HL-60 (cell line): ENCODE data around the gene MST1R.
"Not testable (repeated sequence)": the region's sequence is repeated elsewhere in the genome, so short reads cannot be mapped to it uniquely, and the experiment has no call there.

Experiments
- POLR2AphosphoS5 ChIP-seq: IDR thresholded peaks from 2 replicates; pipeline ENCODE4 v1.6.1; 2012; ENCODE audit warnings: low read depth
- TF ChIP-seq, protein P1 (sequence below): IDR thresholded peaks from one replicate; pipeline ENCODE4 v1.5.1; 2011; ENCODE audit warnings: low read length, control low read depth, inconsistent platforms; ENCODE audit not compliant: insufficient read depth

DNA sequence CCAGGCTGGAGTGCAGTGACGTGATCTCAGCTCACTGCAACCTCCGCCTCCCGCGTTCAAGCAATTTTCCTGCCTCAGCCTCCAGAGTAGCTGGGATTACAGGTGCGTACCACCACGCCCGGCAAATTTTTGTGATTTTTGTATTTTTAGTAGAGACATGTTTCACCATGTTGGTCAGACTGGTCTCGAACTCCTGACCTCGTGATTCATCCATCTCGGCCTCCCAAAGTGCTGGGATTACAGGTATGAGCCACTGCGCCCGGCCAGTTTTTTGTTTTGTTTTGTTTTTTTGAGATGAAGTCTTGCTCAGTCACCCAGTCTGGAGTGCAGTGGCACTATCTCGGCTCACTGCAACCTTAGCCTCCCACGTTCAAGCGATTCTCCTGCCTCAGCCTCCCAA, 28.6 kb upstream of the MST1R start:
- TF ChIP-seq, protein P1, sequence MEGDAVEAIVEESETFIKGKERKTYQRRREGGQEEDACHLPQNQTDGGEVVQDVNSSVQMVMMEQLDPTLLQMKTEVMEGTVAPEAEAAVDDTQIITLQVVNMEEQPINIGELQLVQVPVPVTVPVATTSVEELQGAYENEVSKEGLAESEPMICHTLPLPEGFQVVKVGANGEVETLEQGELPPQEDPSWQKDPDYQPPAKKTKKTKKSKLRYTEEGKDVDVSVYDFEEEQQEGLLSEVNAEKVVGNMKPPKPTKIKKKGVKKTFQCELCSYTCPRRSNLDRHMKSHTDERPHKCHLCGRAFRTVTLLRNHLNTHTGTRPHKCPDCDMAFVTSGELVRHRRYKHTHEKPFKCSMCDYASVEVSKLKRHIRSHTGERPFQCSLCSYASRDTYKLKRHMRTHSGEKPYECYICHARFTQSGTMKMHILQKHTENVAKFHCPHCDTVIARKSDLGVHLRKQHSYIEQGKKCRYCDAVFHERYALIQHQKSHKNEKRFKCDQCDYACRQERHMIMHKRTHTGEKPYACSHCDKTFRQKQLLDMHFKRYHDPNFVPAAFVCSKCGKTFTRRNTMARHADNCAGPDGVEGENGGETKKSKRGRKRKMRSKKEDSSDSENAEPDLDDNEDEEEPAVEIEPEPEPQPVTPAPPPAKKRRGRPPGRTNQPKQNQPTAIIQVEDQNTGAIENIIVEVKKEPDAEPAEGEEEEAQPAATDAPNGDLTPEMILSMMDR, result not testable (repeated sequence)
- TF ChIP-seq POLR2AphosphoS5, result not testable (repeated sequence)
